OCI-LY3 (cell line): ENCODE measurements around the gene ILKAP.

ENCODE experiments used
- H2AFZ ChIP-seq: fragments of 200-600, 300-600 bp; shearing (Covaris generic); 2 replicates; pipeline ENCODE4 v1.6.0; 2014; ENCODE audit warnings: antibody characterized with exemption, low read depth, low read length
- H3K27ac ChIP-seq: fragments of 200-600, 300-600 bp; sonication (generic); 2 replicates; pipeline ENCODE4 v1.5.1; 2014; ENCODE audit warnings: mild to moderate bottlenecking, low read length, moderate library complexity, mixed read lengths
- H3K27me3 ChIP-seq: fragments of 200-600, 300-600 bp; sonication (generic); 2 replicates; pipeline ENCODE4 v1.6.1; 2014; ENCODE audit warnings: low read depth, low read length, mixed read lengths
- H3K36me3 ChIP-seq: fragments of 200-600, 300-600 bp; sonication (generic); replicated peaks from 2 replicates; pipeline ENCODE3; 2014; ENCODE audit warnings: low read depth, low read length, mixed read lengths
- H3K4me1 ChIP-seq: fragments of 300-600, 200-600 bp; sonication (generic); 2 replicates; pipeline ENCODE4 v1.6.1; 2014; ENCODE audit warnings: low read length, mixed read lengths
- H3K4me2 ChIP-seq: fragments of 200-600, 300-600 bp; sonication (generic); 2 replicates; pipeline ENCODE4 v1.6.1; 2014; ENCODE audit warnings: low read length, mixed read lengths
- H3K4me3 ChIP-seq: fragments of 300-600, 200-600 bp; sonication (generic); 2 replicates; pipeline ENCODE4 v1.5.1; 2014; ENCODE audit warnings: antibody characterized with exemption, mild to moderate bottlenecking, low read length, moderate library complexity
- H3K79me2 ChIP-seq: fragments of 300-600, 200-600 bp; shearing (Covaris generic); 2 replicates; pipeline ENCODE4 v1.6.1; 2014; ENCODE audit warnings: mild to moderate bottlenecking, low read length, mixed read lengths
- H3K9ac ChIP-seq: fragments of 300-600, 200-600 bp; shearing (Covaris generic); 2 replicates; pipeline ENCODE4 v1.6.0; 2014; ENCODE audit warnings: mild to moderate bottlenecking, low read length, moderate library complexity
- H3K9me3 ChIP-seq: fragments of 200-600, 300-600 bp; shearing (Covaris generic); 2 replicates; pipeline ENCODE4 v1.6.1; 2014; ENCODE audit warnings: low read length, mixed read lengths; ENCODE audit not compliant: insufficient read depth
- H4K20me1 ChIP-seq: fragments of 200-600, 300-600 bp; sonication (generic); 2 replicates; pipeline ENCODE4 v1.6.1; 2016; ENCODE audit warnings: low read length, mixed read lengths; ENCODE audit not compliant: insufficient read depth
- CTCF ChIP-seq: fragments of 200-600, 300-600 bp; sonication (generic); IDR thresholded peaks from 2 replicates; pipeline ENCODE4 v1.5.1; 2014; ENCODE audit warnings: antibody characterized with exemption, low read length, low read depth
- EZH2phosphoT487 ChIP-seq: fragments of 200-600 bp; shearing (Covaris generic); IDR thresholded peaks from 2 replicates; pipeline ENCODE4 v1.6.1; 2018; ENCODE audit warnings: antibody characterized with exemption, mixed run types, low read depth

Gene ILKAP

GRCh38 chr2:238169708-238170251 is 33.7 kb downstream of the ILKAP start:
- Histone ChIP-seq H3K27me3 (no peaks in the 10 kb centered on the region), H2AFZ (no peak overlapping the region), H3K36me3 (peaks cover 18% of the 10 kb centered on the region), H3K27ac (peak overlapping the region; percentile 16; the same call in 1 of the 2 replicates), H3K79me2 (no peaks in the 10 kb centered on the region), H3K9me3 (no peaks in the 10 kb centered on the region), H4K20me1 (no peaks in the 10 kb centered on the region), H3K4me1 (peaks cover 3% of the 10 kb centered on the region; the same call in 1 of the 2 replicates), H3K9ac (no peak overlapping the region), H3K4me3 (no peak overlapping the region), H3K4me2 (no peak overlapping the region)
- TF ChIP-seq EZH2phosphoT487 (no peak), CTCF (no peak)

GRCh38 chr2:238169048-238169707 is 34.3 kb downstream of the ILKAP start:
- H2AFZ ChIP-seq = no peak overlapping the region
- no peaks in the 10 kb centered on the region for H3K27me3 ChIP-seq
- peaks cover 15% of the 10 kb centered on the region for H3K36me3 ChIP-seq
- H3K9me3 ChIP-seq = no peaks in the 10 kb centered on the region
- no peak overlapping the region for H3K4me3 ChIP-seq
- TF ChIP-seq EZH2phosphoT487 = no peak
- TF ChIP-seq CTCF = no peak
- no peaks in the 10 kb centered on the region for H4K20me1 ChIP-seq
- H3K27ac ChIP-seq = peak overlapping the region; percentile 16; the same call in 1 of the 2 replicates
- H3K4me2 ChIP-seq = no peak overlapping the region
- no peaks in the 10 kb centered on the region for H3K79me2 ChIP-seq
- H3K9ac ChIP-seq = no peak overlapping the region
- peaks cover 3% of the 10 kb centered on the region; the same call in 1 of the 2 replicates for H3K4me1 ChIP-seq

GRCh38 chr2:238168196-238169047 is 35.1 kb downstream of the ILKAP start:
- H4K20me1 ChIP-seq = no peaks in the 10 kb centered on the region
- peaks cover 8% of the 10 kb centered on the region for H3K36me3 ChIP-seq
- H3K27me3 ChIP-seq = no peaks in the 10 kb centered on the region
- no peak overlapping the region for H3K4me3 ChIP-seq
- H3K79me2 ChIP-seq = no peaks in the 10 kb centered on the region
- TF ChIP-seq CTCF (no peak), EZH2phosphoT487 (no peak)
- H3K27ac ChIP-seq = no peak overlapping the region
- no peak overlapping the region for H3K4me2 ChIP-seq
- H3K9ac ChIP-seq = no peak overlapping the region
- H3K4me1 ChIP-seq = peaks cover 3% of the 10 kb centered on the region; the same call in 1 of the 2 replicates
- H2AFZ ChIP-seq = no peak overlapping the region
- no peaks in the 10 kb centered on the region for H3K9me3 ChIP-seq

- H2AFZ ChIP-seq = no peak overlapping the region
- no peak overlapping the region for H3K4me2 ChIP-seq
- H3K9me3 ChIP-seq = no peaks in the 10 kb centered on the region
- no peak overlapping the region for H3K4me3 ChIP-seq
- no peaks in the 10 kb centered on the region for H4K20me1 ChIP-seq
- no peaks in the 10 kb centered on the region for H3K79me2 ChIP-seq
- no peak overlapping the region for H3K9ac ChIP-seq
- no peaks in the 10 kb centered on the region for H3K27me3 ChIP-seq
- peaks cover 4% of the 10 kb centered on the region for H3K36me3 ChIP-seq
- TF ChIP-seq EZH2phosphoT487 (no peak), CTCF (no peak)
- H3K4me1 ChIP-seq = peaks cover 3% of the 10 kb centered on the region; the same call in 1 of the 2 replicates
- H3K27ac ChIP-seq = no peak overlapping the region
Observed at GRCh38 chr2:238167761-238168160, 35.7 kb downstream of the ILKAP start.
